HepG2 (cell line): ENCODE measurements around the gene CAPN13. TPM values are rescaled to one million over a fixed set of nuclear protein-coding genes. Genes with fewer than 3 reads are reported as not detected.

ENCODE experiments used
- BCL6 ChIP-seq: IDR thresholded peaks from 2 replicates; pipeline ENCODE4 v1.6.1; 2016; ENCODE audit warnings: missing genetic modification reagents, missing compliant biosample characterization
- CHD4 ChIP-seq: fragments of 200-600 bp; sonication (generic); IDR thresholded peaks from 2 replicates; pipeline ENCODE4 v1.7.0; 2017; ENCODE audit warnings: mild to moderate bottlenecking, low read length, borderline replicate concordance
- FUBP1 ChIP-seq: sonication (generic); formaldehyde crosslinking; IDR thresholded peaks from 2 replicates; pipeline ENCODE4 v1.5.1; 2020; ENCODE audit warnings: missing genetic modification reagents, mild to moderate bottlenecking, borderline replicate concordance
- JUNB ChIP-seq: sonication (generic); formaldehyde crosslinking; IDR thresholded peaks from 2 replicates; pipeline ENCODE4 v1.8.0; 2022; ENCODE audit warnings: missing genetic modification reagents, mild to moderate bottlenecking, borderline replicate concordance
- PREB ChIP-seq: sonication (generic); formaldehyde crosslinking; IDR thresholded peaks from 2 replicates; pipeline ENCODE4 v1.4.0; 2020; ENCODE audit warnings: missing genetic modification reagents
- SAFB2 ChIP-seq: sonication (generic); formaldehyde crosslinking; IDR thresholded peaks from 2 replicates; pipeline ENCODE4 v1.5.1; 2020; ENCODE audit warnings: missing genetic modification reagents, low read depth, mild to moderate bottlenecking, borderline replicate concordance
- TERF1 ChIP-seq: sonication (generic); formaldehyde crosslinking; IDR thresholded peaks from 2 replicates; pipeline ENCODE4 v1.8.0; 2022; ENCODE audit warnings: mild to moderate bottlenecking, missing genetic modification reagents, moderate library complexity
- U2AF2 ChIP-seq: fragments of 200-400 bp; formaldehyde crosslinking; IDR thresholded peaks from 2 replicates; pipeline ENCODE4 v1.6.1; 2017; ENCODE audit warnings: low read depth, mild to moderate bottlenecking, low read length
- ZGPAT ChIP-seq: IDR thresholded peaks from 2 replicates; pipeline ENCODE4 v1.6.1; 2016; ENCODE audit warnings: mild to moderate bottlenecking
- ZNF75D ChIP-seq: sonication (generic); formaldehyde crosslinking; IDR thresholded peaks from 2 replicates; pipeline ENCODE4 v1.8.1; 2023; ENCODE audit warnings: missing genetic modification reagents, mild to moderate bottlenecking, borderline replicate concordance
- ZZZ3 ChIP-seq: sonication (generic); formaldehyde crosslinking; IDR thresholded peaks from 2 replicates; pipeline ENCODE4 v1.4.0; 2020; ENCODE audit warnings: missing genetic modification reagents, mild to moderate bottlenecking, borderline replicate concordance
- polyA plus RNA-seq, 8 experiments: library from polyadenylated mRNA; depleted of rRNA in 3 of 8; stranded (reverse) in 7 of 8; unstranded in 1 of 8; fragments of >200 nt; fragmentation: Illumina TruSeq in 4 of 8; extraction: Trizol in 4 of 8; gene quantifications; 2 replicates each; pipeline versions ENCODE4 v1.2.1 to v1.2.3, GENCODE V29; 2011 to 2016; ENCODE audit warnings: low read depth in 4 of 8, missing spikeins in 1 of 8, mixed read lengths in 1 of 8; ENCODE audit not compliant: insufficient read depth in 1 of 8
- total RNA-seq, 5 experiments: library from RNA; depleted of rRNA; stranded (reverse); fragments of >200 nt; fragmentation: Illumina TruSeq; extraction: Trizol; gene quantifications; 2 replicates each; pipeline ENCODE4 v1.2.3, GENCODE V29; 2016; ENCODE audit warnings: low read depth in 1 of 5

Gene CAPN13
- total and polyA plus RNA-seq, 2 of the 13 experiments (the other 11 are each of a cell fraction or from before 2014, with no cell fraction given), result not detected

GRCh38 chr2:30741576-30741975, 65.7 kb downstream of the CAPN13 start (continued):
- TF ChIP-seq FUBP1 (CRISPR knock-in tag) (no peak), JUNB (no peak), PREB (no peak), BCL6 (CRISPR knock-in tag) (no peak), TERF1 (CRISPR knock-in tag) (no peak), ZZZ3 (CRISPR knock-in tag) (no peak), ZNF75D (CRISPR knock-in tag) (no peak), U2AF2 (no peak), SAFB2 (CRISPR knock-in tag) (no peak), CHD4 (no peak), ZGPAT (no peak)
